GM18870 (cell line): ENCODE measurements around the gene LAMB3.

ENCODE experiments used
- ATAC-seq: cut with Tn5 transposase; IDR thresholded peaks from one replicate; pipeline ENCODE4 v1.9.1; 2021; ENCODE audit warnings: moderate library complexity; ENCODE audit not compliant: unreplicated experiment

LAMB3 gene

GRCh38 chr1:209618756-209619420 lies 33.3 kb downstream of the LAMB3 start:
- ATAC-seq, result no peak

GRCh38 chr1:209618291-209618690 lies 33.9 kb downstream of the LAMB3 start:
- no peak for ATAC-seq

GRCh38 chr1:209617755-209618154 lies 34.5 kb downstream of the LAMB3 start:
- ATAC-seq, result no peak

GRCh38 chr1:209617047-209617673 lies 35.1 kb downstream of the LAMB3 start:
- no peak for ATAC-seq

- ATAC-seq, result no peak
These were observed 35.7 kb downstream of the LAMB3 start for GRCh38 chr1:209616366-209617046.

GRCh38 chr1:209614906-209615305 lies 37.3 kb downstream of the LAMB3 start:
- no peak for ATAC-seq

GRCh38 chr1:209614151-209614420 lies 38.1 kb downstream of the LAMB3 start:
- ATAC-seq, result no peak

GRCh38 chr1:209613400-209614150 lies 38.6 kb downstream of the LAMB3 start:
- no peak for ATAC-seq

GRCh38 chr1:209612646-209613399 lies 39.4 kb downstream of the LAMB3 start:
- no peak for ATAC-seq

GRCh38 chr1:209611771-209612570 lies 40.3 kb downstream of the LAMB3 start:
- ATAC-seq, result no peak

- no peak for ATAC-seq
These were observed 41.7 kb downstream of the LAMB3 start for GRCh38 chr1:209610631-209610905.

- no peak for ATAC-seq
These were observed 42.2 kb downstream of the LAMB3 start for GRCh38 chr1:209609791-209610630.

GRCh38 chr1:209609041-209609790 lies 43.0 kb downstream of the LAMB3 start:
- no peak for ATAC-seq

- ATAC-seq, result peak; percentile 15
These were observed 44.4 kb downstream of the LAMB3 start for GRCh38 chr1:209607795-209608178.

GRCh38 chr1:209607102-209607794 lies 45.0 kb downstream of the LAMB3 start:
- ATAC-seq, result peak; percentile 89

- ATAC-seq, result no peak
These were observed 48.3 kb downstream of the LAMB3 start for GRCh38 chr1:209603877-209604276.

- no peak for ATAC-seq
These were observed 50.2 kb downstream of the LAMB3 start for GRCh38 chr1:209601809-209602657.
